ENCODE data around the gene MAD1L1.

DNA sequence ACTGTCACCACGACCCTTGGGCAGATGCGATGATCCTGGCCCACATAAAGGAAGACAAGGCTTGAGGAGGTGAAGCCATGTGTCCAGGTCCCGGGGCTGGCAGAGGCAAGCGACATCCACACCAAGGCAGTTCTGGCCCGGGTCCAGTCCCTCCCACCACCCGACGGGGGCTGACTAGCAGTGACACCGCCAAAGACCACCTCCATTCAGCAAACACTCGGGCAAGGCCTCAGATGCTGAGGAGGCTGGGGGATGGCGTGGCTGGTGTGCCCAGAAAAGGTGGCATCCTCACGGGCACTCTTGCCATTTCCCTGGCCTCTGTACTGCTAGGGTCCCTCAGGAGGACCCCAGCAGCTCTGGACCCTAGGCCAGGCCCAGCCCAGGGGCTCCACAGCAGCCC, 343.7 kb downstream of the MAD1L1 start:
- TF ChIP-seq GATA3 (IDR thresholded peaks at IDR 0.05; ENCODE audit: low read depth, low read length) (no peak), GATA2 (IDR thresholded peaks at IDR 0.05; ENCODE audit: low read depth, low read length) (no peak)
